B cell (primary cell): Measurements from ENCODE around the gene RABGAP1L. TPM values are rescaled to one million over a fixed set of nuclear protein-coding genes. Genes with fewer than 3 reads are reported as not detected.

ENCODE experiments used
- ATAC-seq: fragments of 200-7000 bp; cut with Tn5 transposase; one replicate; pipeline ENCODE4 v1.10.0; 2021; ENCODE audit warnings: low read depth, mild to moderate bottlenecking, moderate number of reproducible peaks, moderate library complexity
- CTCF ChIA-PET: fragments of 350-600 bp; sonication (Branson Sonifier 250); formaldehyde crosslinking; loops from one replicate; lab custom pipeline; 2021; ENCODE audit warnings: antibody characterized with exemption, inconsistent platforms; lab: Charles Lee
- POLR2A ChIA-PET: fragments of 350-600 bp; sonication (Branson Sonifier 250); formaldehyde crosslinking; loops from one replicate; lab custom pipeline; 2021; ENCODE audit warnings: antibody characterized with exemption; lab: Charles Lee
- DNase-seq: peaks from one replicate; pipeline ENCODE4 v3.0.0; 2013
- H2AFZ ChIP-seq: 2 replicates; pipeline ENCODE4 v1.6.1; 2012; ENCODE audit warnings: mild to moderate bottlenecking, low read depth, low read length; ENCODE audit not compliant: insufficient read depth, poor library complexity, severe bottlenecking
- H3K27ac ChIP-seq, 2 donors: 1 replicate in 1 of 2; 2 replicates in 1 of 2; pipeline ENCODE4 v1.5.1; 2012 to 2013; ENCODE audit warnings: low read length in 2 of 2, mild to moderate bottlenecking in 2 of 2, moderate library complexity in 1 of 2
- H3K27me3 ChIP-seq, 4 experiments: fragments of 200-600 bp in 1 of 4; sonication (generic) in 1 of 4; replicated peaks in 1 of 4; 1 replicate in 2 of 4; 2 replicates in 2 of 4; pipeline versions ENCODE4 v1.6.1 to v1.7.0; 2013 to 2016; ENCODE audit warnings: low read length in 3 of 4, mild to moderate bottlenecking in 2 of 4, mixed read lengths in 1 of 4, moderate library complexity in 1 of 4; ENCODE audit not compliant: insufficient read depth in 4 of 4, control insufficient read depth in 3 of 4; ENCODE audit errors: control extremely low read depth in 1 of 4
- H3K36me3 ChIP-seq, 2 experiments: replicated peaks in 1 of 2; 1 replicate in 1 of 2; 2 replicates in 1 of 2; pipeline versions ENCODE4 v1.6.1 to v1.7.1; 2013; ENCODE audit warnings: low read length in 1 of 2; ENCODE audit not compliant: insufficient read depth in 2 of 2, control insufficient read depth in 1 of 2; ENCODE audit errors: control extremely low read depth in 1 of 2, extremely low read depth in 1 of 2
- H3K4me1 ChIP-seq, 2 donors: fragments of 200-600 bp in 1 of 2; sonication (generic) in 1 of 2; 1 replicate in 1 of 2; 2 replicates in 1 of 2; pipeline versions ENCODE4 v1.5.1 to v1.6.1; 2013 to 2017; ENCODE audit warnings: low read length in 2 of 2; ENCODE audit not compliant: control insufficient read depth in 2 of 2, insufficient read depth in 2 of 2
- H3K4me2 ChIP-seq: replicated peaks from 2 replicates; pipeline ENCODE3; 2012; ENCODE audit warnings: mild to moderate bottlenecking, low read depth, low read length; ENCODE audit not compliant: poor library complexity, severe bottlenecking
- H3K4me3 ChIP-seq, 5 experiments: fragments of 200-600 bp in 1 of 5; sonication (generic) in 1 of 5; 1 replicate in 3 of 5; 2 replicates in 2 of 5; pipeline versions ENCODE4 v1.5.1 to v1.7.0; 2011 to 2016; ENCODE audit warnings: low read length in 4 of 5, mild to moderate bottlenecking in 4 of 5, low read depth in 2 of 5, control low read depth in 1 of 5, moderate library complexity in 1 of 5; ENCODE audit not compliant: insufficient read depth in 1 of 5; ENCODE audit errors: control extremely low read depth in 1 of 5, extremely low read depth in 1 of 5
- H3K79me2 ChIP-seq: fragments of 200-600 bp; sonication (generic); one replicate; pipeline ENCODE4 v1.6.0; 2016; ENCODE audit warnings: low read length; ENCODE audit not compliant: control insufficient read depth, insufficient read depth
- H3K9ac ChIP-seq: fragments of 200-600 bp; sonication (generic); 2 replicates; pipeline ENCODE4 v1.6.1; 2017; ENCODE audit warnings: mild to moderate bottlenecking, low read length, moderate library complexity
- H3K9me3 ChIP-seq, 3 donors: one replicate each; pipeline versions ENCODE4 v1.6.1 to v1.7.1; 2013; ENCODE audit warnings: low read length in 2 of 3; ENCODE audit not compliant: control insufficient read depth in 2 of 3, insufficient read depth in 1 of 3; ENCODE audit errors: control extremely low read depth in 1 of 3
- H4K20me1 ChIP-seq: 2 replicates; pipeline ENCODE4 v1.6.0; 2012; ENCODE audit warnings: mild to moderate bottlenecking, low read length; ENCODE audit not compliant: insufficient read depth, control insufficient read depth, poor library complexity, severe bottlenecking
- H3K27ac Mint-ChIP-seq: one replicate; pipeline ENCODE4 v1.8.0; 2021; ENCODE audit warnings: mixed read lengths
- H3K27me3 Mint-ChIP-seq: one replicate; pipeline ENCODE4 v1.8.0; 2021; ENCODE audit warnings: mixed read lengths
- H3K4me1 Mint-ChIP-seq: one replicate; pipeline ENCODE4 v1.8.0; 2021; ENCODE audit warnings: mixed read lengths
- H3K4me3 Mint-ChIP-seq: one replicate; pipeline ENCODE4 v1.8.0; 2021; ENCODE audit warnings: mixed read lengths
- H3K9me3 Mint-ChIP-seq: one replicate; pipeline ENCODE4 v1.8.0; 2022; ENCODE audit warnings: mixed read lengths; ENCODE audit not compliant: insufficient read depth
- CTCF ChIP-seq: fragments of 200-600 bp; IDR thresholded peaks from one replicate; pipeline ENCODE4 v1.8.0; 2022; ENCODE audit warnings: antibody characterized with exemption, mild to moderate bottlenecking
- EZH2 ChIP-seq: IDR thresholded peaks from 2 replicates; pipeline ENCODE4 v1.6.1; 2012; ENCODE audit warnings: borderline replicate concordance, low read depth, mild to moderate bottlenecking, moderate library complexity, low read length; ENCODE audit not compliant: insufficient read depth, poor library complexity, severe bottlenecking
- WGBS: methylation state at CpG from one replicate; pipeline ENCODE4 v1.1.5; 2013; ENCODE audit warnings: missing lambda C conversion rate; ENCODE audit not compliant: insufficient coverage; 5-methylcytosine and 5-hydroxymethylcytosine counted together
- intact Hi-C: fragments of 100-400 bp; cut with micrococcal nuclease; formaldehyde crosslinking; loops from one replicate; pipeline ENCODE4 v1.10.0; 2022
- polyA plus RNA-seq: library from polyadenylated mRNA; depleted of rRNA; stranded (reverse); fragments of >200 nt; gene quantifications from 2 replicates; pipeline ENCODE4 v1.2.3, GENCODE V29; 2012
- total RNA-seq, 2 donors: library from RNA; stranded (reverse); fragments of 120-200 nt in 1 of 2; gene quantifications; 1 replicate in 1 of 2; 2 replicates in 1 of 2; pipeline versions ENCODE4 v1.2.3 to v1.2.4, GENCODE V29; 2013 to 2022

The RABGAP1L gene
- total and polyA plus RNA-seq, 2 donors (not counting 1 experiment from before 2014, with no cell fraction given) = 34.9 to 159 TPM

GRCh38 chr1:174189428-174190062, 30.2 kb downstream of the RABGAP1L start:
- Mint-ChIP-seq H3K27ac (peak overlapping the region; percentile 46), H3K4me1 (peaks cover 37% of the 10 kb centered on the region), H3K27me3 (no peaks in the 10 kb centered on the region), H3K4me3 (no peak overlapping the region), H3K9me3 (no peaks in the 10 kb centered on the region)
- ChIA-PET CTCF (interaction anchor here (0.6 to 1.7 kb wide), 5 partner anchors 9 to 547 kb away, joined by 3 to 6 read pairs (median 3); no protein-coding TSS in a partner anchor), POLR2A (no interaction called here)
- intact Hi-C loops = no loop called here
- H2AFZ ChIP-seq = no peak overlapping the region
- no peak overlapping the region for H3K4me2 ChIP-seq
- H3K36me3 ChIP-seq = peaks cover 0 to 2% of the 10 kb centered on the region in 2 experiments
- peaks cover 0 to 5% (median 1%) of the 10 kb centered on the region in 3 donors for H3K9me3 ChIP-seq
- ATAC-seq (no peak), DNase-seq (no peak)
- no peak overlapping the region for H3K27ac ChIP-seq
- no peaks in the 10 kb centered on the region for H3K27me3 ChIP-seq
- peaks cover 83% of the 10 kb centered on the region for H3K79me2 ChIP-seq
- peaks cover 3 to 5% of the 10 kb centered on the region in 2 donors for H3K4me1 ChIP-seq
- 75% methylated on average over 2 of the region's 4 CpGs for WGBS
- no peak overlapping the region for H3K4me3 ChIP-seq
- TF ChIP-seq CTCF = no peak
- H3K9ac ChIP-seq = no peak overlapping the region
- H4K20me1 ChIP-seq = peaks cover 24% of the 10 kb centered on the region

GRCh38 chr1:174190691-174191199, 31.4 kb downstream of the RABGAP1L start:
- ChIA-PET CTCF (interaction anchor here (1.7 kb wide), 1 partner anchor 72 kb away, joined by 3 read pairs; no protein-coding TSS in a partner anchor), POLR2A (no interaction called here)
- no peaks in the 10 kb centered on the region for H3K9me3 Mint-ChIP-seq
- peaks cover 40% of the 10 kb centered on the region for H3K4me1 Mint-ChIP-seq
- intact Hi-C loops = no loop called here
- no peak overlapping the region for H3K4me3 ChIP-seq
- peaks cover 0 to 2% of the 10 kb centered on the region in 2 experiments for H3K36me3 ChIP-seq
- no peak overlapping the region for H3K27ac ChIP-seq
- H3K27ac Mint-ChIP-seq = peak overlapping the region; percentile 21
- DNase-seq (no peak), ATAC-seq (no peak)
- peaks cover 19% of the 10 kb centered on the region for H4K20me1 ChIP-seq
- H3K9ac ChIP-seq = no peak overlapping the region
- no peaks in the 10 kb centered on the region for H3K27me3 ChIP-seq
- TF ChIP-seq EZH2 (no peak), CTCF (no peak)
- WGBS = 89% methylated on average over 1 of the region's 6 CpGs
- H2AFZ ChIP-seq = no peak overlapping the region
- H3K4me3 Mint-ChIP-seq = no peak overlapping the region
- peaks cover 0 to 5% (median 1%) of the 10 kb centered on the region in 3 donors for H3K9me3 ChIP-seq
- peaks cover 3 to 5% of the 10 kb centered on the region in 2 donors for H3K4me1 ChIP-seq
- H3K27me3 Mint-ChIP-seq = no peaks in the 10 kb centered on the region
- no peak overlapping the region for H3K4me2 ChIP-seq
- H3K79me2 ChIP-seq = peaks cover 83% of the 10 kb centered on the region
